Inferior parietal cortex (tissue), 1 donor: ENCODE measurements around the gene NHERF2.

Experiments used
- DNase-seq: peaks from one replicate; pipeline ENCODE4 v3.0.0-alpha.2; 2016; ENCODE audit errors: extremely low spot score

NHERF2 gene

DNA sequence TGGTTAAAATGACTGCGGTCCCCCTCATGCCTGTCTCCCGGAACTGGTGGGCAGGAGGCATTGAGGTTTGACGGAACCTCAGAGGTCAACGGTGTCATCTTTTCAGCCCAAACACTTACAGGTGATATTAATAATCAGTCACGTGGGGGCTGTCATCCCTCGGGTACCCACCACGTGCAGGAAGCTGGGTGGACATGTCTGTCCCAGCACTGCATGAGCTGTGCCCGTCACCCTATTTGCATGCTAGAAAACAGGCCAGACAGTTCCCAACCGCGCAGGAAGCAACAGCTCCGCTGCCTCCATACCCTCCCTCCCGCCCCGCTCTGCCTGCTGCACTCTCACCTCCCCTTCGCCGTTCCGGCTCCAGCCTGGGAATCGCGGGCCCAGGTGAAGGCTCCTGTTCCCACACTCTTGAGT, 35.6 kb upstream of the NHERF2 start:
- DNase-seq: no peak

DNA sequence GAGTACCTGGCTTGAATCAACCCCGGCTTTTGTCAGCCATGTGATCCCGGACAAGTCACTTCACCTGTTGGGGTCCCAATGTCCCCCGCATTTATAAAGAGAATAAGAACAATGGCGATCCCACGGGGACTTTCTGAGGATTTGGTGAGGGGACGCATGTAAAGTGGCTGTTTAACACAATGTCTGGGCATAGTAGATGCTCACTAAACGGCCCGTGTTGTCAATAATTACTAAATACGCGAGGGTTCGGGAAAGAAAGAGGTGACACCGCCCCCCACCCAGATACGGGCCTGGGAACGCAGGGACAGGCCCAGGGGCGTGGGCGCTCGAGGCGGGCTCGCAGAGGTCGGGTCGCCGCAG, 35.1 kb upstream of the NHERF2 start:
- DNase-seq: no peak

DNA sequence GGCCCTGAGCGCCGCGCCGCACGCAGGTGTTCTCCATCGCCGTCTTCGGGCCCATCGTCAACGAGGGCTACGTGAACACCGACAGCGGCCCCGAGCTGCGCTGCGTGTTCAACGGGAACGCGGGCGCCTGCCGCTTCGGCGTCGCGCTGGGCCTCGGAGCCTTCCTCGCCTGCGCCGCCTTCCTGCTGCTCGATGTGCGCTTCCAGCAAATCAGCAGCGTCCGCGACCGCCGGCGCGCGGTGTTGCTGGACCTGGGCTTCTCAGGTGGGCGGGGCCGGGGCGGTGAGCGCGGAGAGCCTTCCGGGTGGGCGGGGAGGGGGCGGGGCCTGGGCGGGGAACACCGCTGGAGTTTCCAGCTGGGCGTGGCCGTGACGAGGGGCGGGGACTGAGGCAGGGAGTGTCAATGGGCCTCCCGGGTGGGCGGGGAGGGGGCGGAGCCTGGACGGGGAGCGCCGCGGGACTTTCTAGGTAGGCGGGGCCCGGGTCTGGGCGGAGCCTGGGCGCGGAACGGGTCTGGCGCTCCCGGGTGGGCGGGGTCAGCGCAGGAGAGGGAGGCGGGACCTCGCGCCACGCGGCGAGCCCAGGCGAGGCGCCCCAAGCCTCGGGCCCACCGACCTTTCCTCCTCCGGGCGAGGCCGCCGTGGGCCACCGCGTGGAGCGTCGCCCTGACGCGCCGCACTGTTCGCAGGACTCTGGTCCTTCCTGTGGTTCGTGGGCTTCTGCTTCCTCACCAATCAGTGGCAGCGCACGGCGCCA, 34.6 kb upstream of the NHERF2 start:
- peak; percentile 69 for DNase-seq

DNA sequence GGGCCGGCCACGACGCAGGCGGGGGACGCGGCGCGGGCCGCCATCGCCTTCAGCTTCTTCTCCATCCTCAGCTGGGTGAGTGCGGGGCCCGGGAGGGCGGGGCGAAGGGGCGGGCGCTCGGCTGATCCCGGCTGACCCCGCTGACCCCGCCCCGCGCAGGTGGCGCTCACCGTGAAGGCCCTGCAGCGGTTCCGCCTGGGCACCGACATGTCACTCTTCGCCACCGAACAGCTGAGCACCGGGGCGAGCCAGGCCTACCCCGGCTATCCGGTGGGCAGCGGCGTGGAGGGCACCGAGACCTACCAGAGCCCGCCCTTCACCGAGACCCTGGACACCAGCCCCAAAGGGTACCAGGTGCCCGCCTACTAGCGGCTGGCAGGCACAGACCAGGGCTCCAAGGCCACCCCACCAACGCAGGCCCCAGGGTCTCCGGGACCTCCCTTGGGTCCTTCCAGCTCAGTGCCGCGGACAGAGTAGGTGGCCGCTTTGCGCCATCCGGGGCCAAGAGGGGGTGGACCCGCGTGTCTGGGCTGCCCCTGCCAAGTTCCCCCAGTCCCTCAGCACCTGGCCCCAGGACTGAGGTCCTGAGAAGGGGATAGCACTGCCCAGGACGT, 33.9 kb upstream of the NHERF2 start:
- DNase-seq: no peak

DNA sequence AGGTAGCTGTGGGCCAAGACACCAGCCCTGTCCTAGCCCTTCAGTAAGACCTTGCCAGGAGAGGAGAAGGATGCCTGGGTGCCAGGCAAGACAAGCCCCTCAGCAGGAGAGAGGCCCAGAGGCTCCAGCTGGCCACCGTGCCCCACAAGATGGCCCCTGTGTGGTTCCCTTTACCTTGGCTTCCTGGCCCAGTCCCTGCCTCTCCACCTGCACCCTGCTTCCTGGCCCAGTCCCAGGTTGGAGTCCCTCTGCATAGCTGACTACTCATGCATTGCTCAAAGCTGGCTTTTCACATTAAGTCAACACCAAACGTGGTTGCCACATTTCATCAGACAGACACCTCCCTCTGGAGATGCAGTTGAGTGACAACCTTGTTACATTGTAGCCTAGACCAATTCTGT, 33.0 kb upstream of the NHERF2 start:
- DNase-seq: no peak

DNA sequence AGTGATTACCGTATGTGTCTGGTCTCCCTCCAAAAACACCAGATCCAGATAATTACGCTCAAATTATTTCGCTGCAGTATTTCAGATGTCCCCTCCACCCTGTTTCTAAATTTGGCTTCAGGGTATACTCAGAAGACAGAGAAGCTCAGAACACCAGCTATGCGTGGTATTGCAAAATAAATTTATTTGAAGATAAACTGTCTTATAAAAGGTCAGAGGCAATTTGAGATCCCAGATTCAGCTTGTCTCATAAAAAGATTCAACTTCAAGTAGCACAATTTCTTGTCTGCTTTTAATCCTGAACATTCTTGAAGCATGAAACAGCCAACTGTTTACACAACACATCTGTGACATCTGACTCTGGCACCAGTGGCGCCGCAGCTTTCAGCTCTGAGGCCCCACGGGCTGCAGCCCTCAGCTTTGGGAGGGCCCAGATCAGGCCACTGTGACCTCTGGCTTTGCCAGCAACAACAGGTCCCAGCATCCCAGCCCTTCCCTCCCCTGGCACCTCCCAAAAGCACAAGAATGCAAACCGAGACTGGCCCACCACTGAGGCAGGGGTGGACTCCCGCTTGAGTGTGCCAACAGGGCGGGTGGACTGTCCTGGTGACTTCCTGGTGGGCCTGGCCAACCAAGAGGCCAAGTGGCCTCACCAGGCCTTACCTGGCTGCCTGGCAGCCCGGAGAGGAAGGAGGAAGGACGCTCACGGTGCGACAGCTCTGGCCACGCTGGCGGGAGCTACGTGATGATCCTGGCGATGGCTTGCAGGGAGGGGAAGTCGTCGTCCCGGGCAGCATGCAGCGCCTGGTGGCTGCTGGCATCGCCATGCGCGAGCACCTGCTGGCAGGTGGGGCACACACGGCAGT, 29.0 kb upstream of the NHERF2 start:
- no peak for DNase-seq

DNA sequence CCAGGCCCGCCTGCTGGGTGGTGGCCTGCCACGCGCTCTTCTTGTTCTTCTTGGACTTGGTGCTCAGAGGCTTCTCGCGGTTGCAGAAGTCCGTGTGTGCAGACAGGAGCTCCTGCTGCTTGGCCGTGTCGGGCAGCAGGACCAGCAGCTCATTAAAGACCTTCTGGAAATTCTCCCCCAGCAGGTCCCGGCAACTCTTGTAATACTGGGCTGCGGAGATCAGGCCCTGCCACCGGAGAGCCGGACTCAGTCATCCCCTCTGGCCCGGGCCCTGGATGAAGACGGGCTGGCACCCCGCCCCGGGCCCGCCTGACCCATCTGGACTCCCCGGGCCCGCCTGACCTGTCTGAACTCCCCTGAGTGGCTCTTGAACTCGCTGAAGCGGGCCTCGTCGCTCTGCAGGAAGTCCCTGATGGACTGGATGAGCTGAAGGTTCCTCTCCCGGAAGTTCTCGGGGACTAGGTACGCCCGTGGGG, 28.3 kb upstream of the NHERF2 start:
- no peak for DNase-seq

DNA sequence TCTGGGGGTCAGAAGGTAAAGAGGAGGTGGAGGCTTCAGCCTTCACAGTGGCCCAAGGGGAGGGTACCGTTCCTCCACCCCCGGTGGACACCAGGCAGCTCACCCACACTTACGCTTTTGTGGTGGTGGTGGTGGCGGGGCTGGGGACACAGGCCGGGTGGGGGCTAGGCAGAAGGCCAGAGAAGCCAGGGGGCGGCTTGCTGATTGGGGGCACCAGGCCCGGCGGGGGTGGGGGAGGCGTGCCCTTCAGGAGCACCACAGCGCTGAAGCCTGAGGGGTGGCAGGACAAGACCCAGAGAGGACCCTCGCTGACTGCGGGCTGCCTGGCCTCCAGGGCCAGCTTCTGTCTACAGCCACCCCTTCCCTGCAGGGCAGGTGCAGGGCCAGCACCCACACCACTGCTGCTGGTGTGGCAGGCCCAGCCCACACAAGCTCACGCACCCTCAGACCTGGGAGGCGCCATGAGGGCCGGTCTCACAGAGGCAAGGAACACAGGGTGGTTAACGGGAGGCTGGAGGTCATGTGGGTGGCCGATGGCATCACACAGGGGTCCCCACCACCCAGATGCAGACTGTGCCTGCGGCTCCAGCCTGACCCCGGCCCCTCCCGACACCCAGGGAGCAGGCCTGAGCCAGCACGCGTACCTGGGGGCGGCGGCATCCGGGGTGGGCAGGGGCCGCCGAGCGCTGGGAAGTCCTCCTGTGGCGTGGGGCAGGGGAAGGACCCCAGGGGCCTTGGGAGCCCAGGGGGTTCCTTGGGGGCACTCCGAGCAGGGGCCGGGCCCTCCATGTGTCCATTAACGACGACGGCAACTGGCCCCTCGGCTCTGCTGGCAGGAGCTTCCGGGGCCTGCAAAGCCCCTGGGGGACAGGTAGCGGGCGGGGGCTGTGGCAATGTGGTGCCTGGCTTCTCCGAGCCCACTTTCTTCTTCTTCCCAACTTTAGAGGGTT, 27.6 kb upstream of the NHERF2 start:
- no peak for DNase-seq

DNA sequence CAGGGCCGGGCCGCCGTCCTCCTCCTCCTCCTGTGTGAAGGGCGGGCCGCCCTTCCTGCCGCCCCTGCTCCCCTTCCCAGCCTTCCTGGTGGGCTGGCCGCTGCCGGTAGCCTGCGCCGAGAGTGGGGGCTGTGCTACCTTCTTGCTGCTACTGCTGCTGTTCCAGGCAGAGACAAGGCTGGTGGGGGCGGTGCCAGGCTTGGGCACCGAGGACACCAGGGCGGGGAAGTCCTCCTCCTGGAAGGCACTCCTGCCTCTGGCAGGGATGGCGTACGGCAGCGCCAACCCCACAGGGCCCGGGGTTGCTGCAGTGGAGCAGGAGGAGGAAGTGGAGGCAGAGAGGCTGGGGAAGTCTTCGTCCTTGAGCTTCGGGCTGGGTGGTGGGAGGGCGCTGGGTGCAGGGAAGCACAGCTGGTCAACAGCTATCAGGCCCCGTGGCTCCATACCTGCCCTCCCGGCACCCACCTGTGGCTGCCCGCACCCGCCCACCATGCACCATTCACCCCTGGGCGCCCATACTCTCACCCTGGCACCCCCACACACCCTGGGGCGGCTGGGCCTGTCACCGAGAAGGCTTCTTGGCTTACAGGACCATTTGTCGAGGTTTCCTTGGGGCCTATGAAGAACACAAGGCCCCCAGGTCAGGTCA, 26.7 kb upstream of the NHERF2 start:
- DNase-seq: no peak

DNA sequence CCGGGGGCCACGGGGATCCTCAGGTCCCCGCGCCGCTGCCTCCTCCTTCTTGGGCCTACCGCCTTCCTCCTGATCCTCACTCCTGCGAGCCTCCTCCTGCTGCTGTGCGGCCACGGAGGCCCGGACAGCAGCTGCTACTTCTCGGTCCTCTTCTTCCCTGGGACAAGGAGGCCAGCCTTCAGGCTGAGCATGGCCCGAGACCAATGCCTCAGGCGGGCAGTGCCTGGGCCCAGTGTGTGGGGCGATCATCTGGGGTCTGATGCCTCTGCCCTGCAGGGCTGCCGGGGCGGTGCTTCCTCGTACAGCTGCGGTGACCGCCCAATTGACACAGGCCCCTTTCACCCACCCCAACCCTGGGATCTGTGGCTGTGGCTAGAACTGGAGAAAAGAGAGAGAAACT, 25.7 kb upstream of the NHERF2 start:
- DNase-seq: no peak

DNA sequence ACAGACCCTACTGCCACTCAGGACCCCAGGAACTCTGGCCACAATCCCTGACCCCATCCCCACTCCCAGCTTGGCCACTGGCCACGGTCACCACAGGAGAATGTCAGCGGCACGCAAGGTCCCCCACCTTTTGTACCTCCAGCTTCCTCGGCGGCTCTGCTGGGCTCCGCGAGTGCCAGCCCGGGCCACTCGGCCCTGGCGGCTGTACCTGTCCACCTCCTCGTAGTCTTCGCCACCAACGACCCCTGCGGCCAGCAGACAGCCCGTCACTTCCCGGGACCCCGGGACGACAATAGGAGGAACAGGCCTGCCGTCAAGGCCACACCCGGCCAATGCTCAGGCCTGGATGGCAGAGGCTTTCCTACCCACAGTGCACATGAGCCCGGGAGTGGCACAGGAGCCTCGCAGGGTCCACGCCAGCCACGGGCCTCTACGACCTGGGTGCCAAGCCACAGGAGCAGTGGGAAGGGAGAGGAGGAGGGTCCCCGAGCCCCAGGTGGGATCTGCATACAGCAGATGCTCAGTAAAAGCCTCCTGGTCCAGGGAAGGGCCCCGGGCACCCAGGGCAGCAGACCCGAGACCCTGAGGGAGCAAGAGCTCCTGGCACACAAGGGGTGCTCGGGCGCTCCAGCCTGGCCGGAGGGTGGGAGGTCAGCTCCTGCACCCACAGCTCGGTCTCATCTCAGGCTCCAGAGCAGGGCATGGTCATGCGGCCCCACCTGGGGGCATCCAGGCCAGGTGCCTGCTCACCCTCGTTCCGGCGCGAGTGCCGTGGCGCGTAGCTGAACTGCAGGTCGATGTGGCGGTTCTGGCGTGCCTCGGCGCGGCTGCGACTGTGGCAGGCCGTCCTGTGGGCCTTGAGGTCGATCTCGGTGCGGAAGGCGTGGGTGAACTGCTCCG, 25.0 kb upstream of the NHERF2 start:
- no peak for DNase-seq

DNA sequence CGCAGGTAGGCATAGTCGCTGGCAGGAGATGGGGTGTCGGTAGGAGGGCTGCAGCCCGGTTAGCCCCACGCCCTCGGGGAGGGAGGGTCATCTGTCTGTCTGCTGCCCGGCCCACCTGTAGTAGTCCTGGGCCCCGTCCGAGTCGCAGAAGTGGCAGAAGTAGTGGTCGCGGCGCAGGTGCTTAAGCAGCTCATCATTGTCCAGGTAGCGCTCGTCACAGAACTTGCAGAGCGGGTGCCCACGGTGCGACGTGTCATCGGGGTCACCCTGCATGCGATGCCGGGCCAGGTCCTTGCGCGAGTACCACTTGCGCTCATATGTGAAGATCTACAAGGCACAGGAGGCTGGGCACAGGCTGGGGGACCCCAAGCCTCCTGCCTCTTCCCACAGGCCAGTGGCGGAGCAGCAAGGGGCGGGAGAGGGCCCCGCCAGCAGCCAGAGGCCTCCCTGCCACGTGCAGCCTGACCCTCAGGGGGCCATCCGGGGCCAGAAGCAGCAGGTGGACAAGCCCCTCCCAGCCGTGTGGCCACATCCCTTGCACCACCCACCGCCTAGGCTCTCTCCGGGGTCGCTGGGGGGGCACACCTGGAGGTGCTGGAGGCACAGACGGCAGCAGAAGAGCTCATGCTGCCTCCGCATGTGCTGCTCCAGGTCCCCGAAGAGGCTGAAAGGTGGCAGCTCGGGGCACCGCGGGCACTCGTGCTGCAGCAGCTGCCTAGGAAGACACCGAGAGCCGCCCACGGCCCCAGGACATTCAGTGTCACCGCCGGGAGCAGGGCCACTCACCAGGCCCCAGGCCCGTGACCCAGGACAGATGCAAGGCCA, 24.1 kb upstream of the NHERF2 start:
- no peak for DNase-seq

DNA sequence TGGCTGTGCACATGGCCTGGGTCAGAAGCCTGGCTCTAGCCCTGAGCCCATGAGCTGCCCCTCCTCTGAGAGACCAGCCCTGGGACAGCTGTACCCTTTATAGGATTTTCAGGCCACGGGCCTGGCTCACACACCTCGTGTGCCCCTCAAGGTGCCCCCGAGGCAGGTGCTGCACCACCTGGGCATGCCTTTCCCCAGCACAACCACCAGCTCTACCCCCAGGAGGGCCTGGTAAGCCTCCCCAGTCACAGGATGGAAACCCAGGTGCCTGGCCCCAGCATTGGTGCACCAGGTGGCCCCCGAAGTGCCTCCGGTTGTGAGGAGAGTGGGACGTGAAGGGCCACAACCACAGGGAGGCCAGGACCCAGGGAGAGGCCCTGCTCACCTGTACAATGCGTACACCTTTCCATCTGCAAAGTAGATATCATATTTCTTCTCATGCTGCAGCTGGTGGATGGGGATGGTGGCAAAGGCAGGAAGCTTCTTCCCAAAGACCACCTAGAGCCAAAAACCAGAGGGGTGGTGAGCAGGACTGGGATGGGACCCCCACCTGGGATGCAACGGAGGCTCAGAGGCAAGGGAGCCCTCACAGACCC, 23.4 kb upstream of the NHERF2 start:
- DNase-seq: no peak

DNA sequence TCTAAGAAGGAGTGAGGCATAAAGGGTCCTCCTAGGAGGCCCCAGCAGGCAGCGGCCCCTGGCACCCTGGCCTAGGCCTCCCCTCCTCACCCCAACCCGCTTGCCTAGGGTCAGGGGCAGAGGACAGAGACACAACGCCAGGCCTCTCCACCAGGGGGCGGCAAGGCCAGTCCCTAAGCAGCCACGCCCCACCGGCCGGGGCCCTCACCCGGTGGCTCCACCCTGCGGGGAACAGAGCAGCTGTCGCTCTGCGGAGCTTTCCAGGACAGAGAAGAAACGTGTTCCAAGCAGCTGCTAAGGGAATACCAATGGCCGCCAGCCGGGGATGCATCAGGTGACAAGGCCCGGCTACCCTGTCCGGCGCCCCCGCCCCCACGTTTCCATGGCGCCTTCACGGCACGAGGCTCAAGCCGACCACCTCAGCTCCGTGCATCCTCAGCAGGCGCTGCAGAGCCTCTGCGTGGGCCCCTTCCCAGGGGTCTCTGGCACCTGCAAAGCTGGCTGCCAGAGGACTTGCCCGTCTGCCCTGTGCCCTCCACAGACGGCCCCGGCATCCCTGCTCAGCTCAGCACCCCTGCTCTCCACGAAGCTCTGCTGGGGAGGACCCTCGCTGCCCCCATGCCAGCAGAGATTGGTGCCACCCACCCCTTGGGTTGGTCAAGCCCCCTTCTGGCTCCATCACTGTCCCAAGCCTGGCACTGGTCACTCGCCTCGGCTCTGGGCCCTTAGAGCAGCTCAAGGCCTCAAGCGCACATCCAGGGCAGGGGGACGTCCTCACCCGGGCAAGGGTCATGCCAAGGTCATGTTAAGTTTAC, 22.7 kb upstream of the NHERF2 start:
- peak; percentile 76 for DNase-seq

DNA sequence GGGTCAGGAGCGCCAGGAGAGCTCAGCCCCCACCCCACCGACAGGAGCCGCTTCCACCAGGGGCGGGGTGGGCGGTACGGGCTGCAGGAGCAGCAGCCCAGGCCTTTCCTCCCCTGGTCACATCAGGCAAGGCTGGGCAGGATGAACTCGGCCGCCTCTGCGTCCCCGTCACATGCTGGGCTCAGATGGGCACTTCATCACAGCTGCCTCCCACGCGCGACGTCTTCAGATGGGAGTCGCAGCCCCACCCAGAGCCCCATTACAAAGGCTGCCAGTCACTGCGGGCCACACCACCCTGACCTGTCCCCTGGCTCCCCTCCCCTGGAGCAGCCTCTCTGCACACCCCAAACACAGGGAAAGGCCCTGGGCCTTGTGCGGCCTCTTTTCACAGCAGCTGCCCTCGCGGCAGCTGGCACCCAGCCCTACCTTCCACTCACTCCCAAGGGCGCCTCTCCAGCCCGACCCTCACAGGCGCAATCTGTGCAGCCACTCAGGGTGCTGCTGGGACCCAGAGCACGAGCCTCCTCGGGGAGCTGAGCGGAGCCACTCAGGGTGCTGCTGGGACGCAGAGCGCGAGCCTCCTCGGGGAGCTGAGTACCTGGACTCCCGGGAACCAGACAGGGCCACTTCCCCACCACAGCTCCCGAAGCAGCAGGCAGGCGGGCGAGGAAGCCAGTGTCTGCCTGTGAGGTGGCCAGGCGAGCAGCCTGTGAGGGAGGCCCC, 21.7 kb upstream of the NHERF2 start:
- no peak for DNase-seq

DNA sequence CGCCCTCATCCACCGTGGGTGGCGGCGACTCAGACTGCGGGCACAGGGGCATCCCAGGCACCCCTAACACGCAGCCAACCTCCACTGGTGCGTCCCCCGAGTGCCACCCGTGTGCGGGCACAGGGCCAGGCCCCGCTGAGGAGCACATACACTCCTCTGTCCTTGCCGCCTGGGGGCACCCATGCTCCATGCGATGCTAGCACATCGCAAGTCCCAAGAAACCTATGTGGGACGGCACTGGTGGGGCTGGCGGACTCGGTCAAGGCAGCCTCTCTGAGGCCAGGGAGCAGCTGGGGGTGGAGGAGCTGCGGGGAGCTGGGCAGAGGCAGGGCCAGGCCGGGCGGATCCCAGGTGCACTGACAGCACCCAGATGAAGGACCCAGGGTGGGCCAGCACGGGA, 21.1 kb upstream of the NHERF2 start:
- DNase-seq: no peak

DNA sequence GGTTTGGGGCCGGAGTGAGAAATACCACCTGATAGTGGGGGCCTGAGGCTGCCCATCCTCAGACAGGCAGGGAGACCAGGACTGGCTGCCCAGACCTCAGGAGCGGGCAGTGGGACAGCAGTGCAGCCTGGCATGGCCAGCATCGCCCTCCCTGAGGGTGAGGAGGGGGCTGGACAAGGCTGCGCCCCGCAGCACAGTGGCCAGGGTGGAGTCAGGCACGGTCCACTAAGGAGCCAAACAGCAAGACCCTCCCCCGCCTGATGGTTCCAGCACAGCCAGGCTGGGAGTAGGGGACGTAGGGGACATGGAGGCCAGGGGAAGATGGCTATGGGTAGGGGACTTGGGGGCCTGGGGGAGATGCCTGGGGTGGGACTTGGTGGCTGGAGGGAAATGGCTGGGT, 20.4 kb upstream of the NHERF2 start:
- no peak for DNase-seq
